Left lung (tissue), 10 donors: ENCODE results near the gene ACVR2A. TPM values are rescaled to one million over a fixed set of nuclear protein-coding genes. Genes with fewer than 3 reads are reported as not detected.

Experiments used
- ATAC-seq: fragments of 200-7000 bp; cut with Tn5 transposase; one replicate; pipeline ENCODE4 v1.9.1; 2020; ENCODE audit warnings: moderate library complexity
- DNase-seq, 4 donors: peaks; one replicate each; pipeline ENCODE4 v3.0.0-alpha.2; 2013 to 2020
- H3K27ac ChIP-seq, 2 donors: fragments of 200-600 bp; sonication (generic) in 1 of 2; one replicate each; pipeline versions ENCODE4 v1.5.0 to v1.8.0; 2020 to 2021
- H3K27me3 ChIP-seq, 2 donors: fragments of 200-600 bp; sonication (generic) in 1 of 2; one replicate each; pipeline versions ENCODE4 v1.5.0 to v1.8.0; 2020 to 2021
- H3K36me3 ChIP-seq, 2 donors: fragments of 200-600 bp; sonication (generic) in 1 of 2; one replicate each; pipeline versions ENCODE4 v1.5.0 to v1.8.0; 2020 to 2021
- H3K4me1 ChIP-seq, 2 donors: fragments of 200-600 bp; one replicate each; pipeline ENCODE4 v1.8.0; 2021
- H3K4me3 ChIP-seq, 2 donors: fragments of 200-600 bp; sonication (generic) in 1 of 2; one replicate each; pipeline versions ENCODE4 v1.5.0 to v1.8.0; 2020 to 2021; ENCODE audit warnings: mild to moderate bottlenecking in 1 of 2
- H3K9me3 ChIP-seq, 2 donors: fragments of 200-600 bp; sonication (generic) in 1 of 2; one replicate each; pipeline versions ENCODE4 v1.5.0 to v1.8.0; 2020 to 2021
- CTCF ChIP-seq, 2 donors: fragments of 200-600 bp; sonication (generic) in 1 of 2; IDR thresholded peaks; one replicate each; pipeline versions ENCODE4 v1.5.0 to v1.8.0; 2021; ENCODE audit warnings: antibody characterized with exemption in 2 of 2
- intact Hi-C, 2 donors: fragments of 100-400 bp; cut with DNase I; formaldehyde crosslinking; loops; one replicate each; pipeline versions ENCODE4 v1.11.2 to v1.14.2; 2022
- polyA plus RNA-seq, 6 donors: library from polyadenylated mRNA; unstranded; fragments of 120-200 nt; gene quantifications; one replicate each; pipeline ENCODE4 v1.2.1, GENCODE V29; 2013; ENCODE audit not compliant: insufficient read length in 6 of 6
- total RNA-seq, 2 donors: library from RNA; stranded (reverse); fragmentation: NEBNext Ultra II Directional; extraction: Animal tissue kit (Norgen Biotek cat#: 25700); gene quantifications; one replicate each; pipeline ENCODE4 v1.2.1, GENCODE V29; 2021
- donor health status: DM: no; HTN: yes; CAD: no.
- donor health status: DM: no; HTN: no; CAD: no.

The ACVR2A gene
- total and polyA plus RNA-seq, 8 donors = 17.8 to 35.9 (median 28.1) TPM

- H3K4me1 ChIP-seq = no peaks in the 10 kb centered on the region
- H3K27me3 ChIP-seq = no peaks in the 10 kb centered on the region
- no peaks in the 10 kb centered on the region for H3K9me3 ChIP-seq
- no peak overlapping the region for H3K4me3 ChIP-seq
- intact Hi-C loops = no loop called here
- ATAC-seq = peak; percentile 43
- no peak for TF ChIP-seq CTCF (IDR thresholded peaks at IDR 0.05)
- H3K36me3 ChIP-seq = peaks cover 0 to 18% of the 10 kb centered on the region in 2 donors
- DNase-seq = peak in 1 of 4 donors; percentile 37
- H3K27ac ChIP-seq = no peak overlapping the region
Observed at GRCh38 chr2:147925886-147926285, 81.1 kb downstream of the ACVR2A start.

- no peak for TF ChIP-seq CTCF (IDR thresholded peaks at IDR 0.05)
- intact Hi-C loops = no loop called here
- no peaks in the 10 kb centered on the region for H3K27me3 ChIP-seq
Observed at GRCh38 chr2:147927053-147927588, 82.3 kb downstream of the ACVR2A start.

GRCh38 chr2:147933931-147934330 is 89.1 kb downstream of the ACVR2A start:
- intact Hi-C loops = no loop called here
- ATAC-seq (no peak), DNase-seq (no peak)
- Histone ChIP-seq H3K4me3 (no peak overlapping the region), H3K27ac (no peak overlapping the region), H3K27me3 (no peaks in the 10 kb centered on the region), H3K4me1 (no peaks in the 10 kb centered on the region), H3K9me3 (no peaks in the 10 kb centered on the region), H3K36me3 (peaks cover 0 to 41% of the 10 kb centered on the region in 2 donors)
- no peak for TF ChIP-seq CTCF (IDR thresholded peaks at IDR 0.05)

More at GRCh38 chr2:147927053-147927588, 82.3 kb downstream of the ACVR2A start:
- no peaks in the 10 kb centered on the region for H3K9me3 ChIP-seq
- no peak overlapping the region for H3K4me3 ChIP-seq
- no peaks in the 10 kb centered on the region for H3K4me1 ChIP-seq
- peaks cover 0 to 13% of the 10 kb centered on the region in 2 donors for H3K36me3 ChIP-seq
- no peak for DNase-seq
- no peak for ATAC-seq
- H3K27ac ChIP-seq = no peak overlapping the region

GRCh38 chr2:147934881-147935620 is 90.2 kb downstream of the ACVR2A start:
- no peak for TF ChIP-seq CTCF (IDR thresholded peaks at IDR 0.05)
- no peaks in the 10 kb centered on the region for H3K9me3 ChIP-seq
- H3K27me3 ChIP-seq = no peaks in the 10 kb centered on the region
- peaks cover 0 to 41% of the 10 kb centered on the region in 2 donors for H3K36me3 ChIP-seq
- peaks cover 0 to 7% of the 10 kb centered on the region in 2 donors for H3K4me1 ChIP-seq
- no peak for ATAC-seq
- H3K4me3 ChIP-seq = no peak overlapping the region
- no peak for DNase-seq
- no peak overlapping the region for H3K27ac ChIP-seq
- intact Hi-C loops = no loop called here

DNA sequence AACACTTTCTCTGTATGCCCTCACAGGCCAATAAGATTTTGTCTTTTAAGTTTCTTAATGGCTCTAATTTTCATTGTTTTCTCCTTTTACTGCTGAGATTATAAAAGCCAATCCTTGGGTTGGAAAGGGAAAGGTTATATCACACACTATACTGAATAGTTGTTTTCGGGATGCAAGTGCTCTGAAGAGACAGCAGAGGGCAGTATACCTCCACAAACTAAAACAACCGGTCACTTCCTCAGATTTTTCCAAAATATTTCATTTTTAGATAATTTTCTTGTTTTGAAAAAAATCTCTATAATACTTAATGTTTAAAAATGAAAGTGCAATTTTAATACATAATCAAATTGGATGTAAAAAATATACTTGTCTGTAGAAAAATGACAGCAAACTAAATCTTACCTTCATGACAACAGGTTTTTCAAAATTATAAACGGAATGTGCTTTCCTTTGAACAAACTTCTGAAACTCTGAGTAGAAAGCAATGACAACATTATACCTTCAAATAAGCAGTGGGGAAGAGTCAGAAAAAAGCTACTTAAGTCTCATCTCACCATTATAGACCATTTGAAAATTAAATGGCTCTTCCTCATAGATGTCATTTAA is 93.0 kb downstream of the ACVR2A start:
- H3K4me1 ChIP-seq = peaks cover 0 to 7% of the 10 kb centered on the region in 2 donors
- no peaks in the 10 kb centered on the region for H3K9me3 ChIP-seq
- H3K4me3 ChIP-seq = no peak overlapping the region
- peak; percentile 80 to 84 for TF ChIP-seq CTCF (IDR thresholded peaks at IDR 0.05)
- peak; percentile 91 for ATAC-seq
- no peaks in the 10 kb centered on the region for H3K27me3 ChIP-seq
- peaks cover 0 to 34% of the 10 kb centered on the region in 2 donors for H3K36me3 ChIP-seq
- intact Hi-C loops = no loop called here
- H3K27ac ChIP-seq = no peak overlapping the region
- peak in 1 of 4 donors; percentile 35 for DNase-seq
